ENCODE results near the gene TAS2R38.

Gene TAS2R38

GRCh38 chr7:141975806-141976523 is 2.4 kb upstream of the TAS2R38 start:
- DNase-seq (ENCODE audit: low read depth) = no peak

GRCh38 chr7:141974831-141975230 is 1.3 kb upstream of the TAS2R38 start:
- DNase-seq (ENCODE audit: low read depth) = no peak

GRCh38 chr7:141960687-141961422 is 12.7 kb downstream of the TAS2R38 start:
- no peak for DNase-seq (ENCODE audit: low read depth)

- no peak for DNase-seq (ENCODE audit: low read depth)
Measured at GRCh38 chr7:141956084-141956483, 17.5 kb downstream of the TAS2R38 start.

GRCh38 chr7:141954334-141954733 is 19.2 kb downstream of the TAS2R38 start:
- DNase-seq (ENCODE audit: low read depth) = no peak

- no peak for DNase-seq (ENCODE audit: low read depth)
Measured at GRCh38 chr7:141952461-141952860, 21.1 kb downstream of the TAS2R38 start.

GRCh38 chr7:141950806-141951205 is 22.8 kb downstream of the TAS2R38 start:
- DNase-seq (ENCODE audit: low read depth) = no peak

GRCh38 chr7:141949911-141950310 is 23.7 kb downstream of the TAS2R38 start:
- no peak for DNase-seq (ENCODE audit: low read depth)

- no peak for DNase-seq (ENCODE audit: low read depth)
Measured at GRCh38 chr7:141949451-141949850, 24.1 kb downstream of the TAS2R38 start.

- no peak for DNase-seq (ENCODE audit: low read depth)
Measured at GRCh38 chr7:141949021-141949420, 24.6 kb downstream of the TAS2R38 start.

GRCh38 chr7:141946796-141947195 is 26.8 kb downstream of the TAS2R38 start, which contains the start of gene CLEC5A:
Gene CLEC5A (minus strand): TSS chr7:141946974. CDS start chr7:141946292, 682 bp downstream.
- DNase-seq (ENCODE audit: low read depth) = no peak

GRCh38 chr7:141945356-141945755 is 28.2 kb downstream of the TAS2R38 start:
- peak; percentile 34 for DNase-seq (ENCODE audit: low read depth)

- no peak for DNase-seq (ENCODE audit: low read depth)
Measured at GRCh38 chr7:141944811-141945210, 28.8 kb downstream of the TAS2R38 start.

GRCh38 chr7:141943846-141944245 is 29.7 kb downstream of the TAS2R38 start:
- DNase-seq (ENCODE audit: low read depth) = no peak

GRCh38 chr7:141941075-141941474 is 32.5 kb downstream of the TAS2R38 start:
- DNase-seq (ENCODE audit: low read depth) = no peak

GRCh38 chr7:141930211-141930610 is 43.4 kb downstream of the TAS2R38 start:
- no peak for DNase-seq (ENCODE audit: low read depth)

GRCh38 chr7:141928845-141929195 is 44.8 kb downstream of the TAS2R38 start:
- no peak for DNase-seq (ENCODE audit: low read depth)

GRCh38 chr7:141928146-141928844 is 45.3 kb downstream of the TAS2R38 start:
- no peak for DNase-seq (ENCODE audit: low read depth)
